ENCODE data around the gene SFRP5.

SFRP5 gene

GRCh38 chr10:97801422-97801821 lies 29.6 kb upstream of the SFRP5 start:
- Histone ChIP-seq H3K4me2 (ENCODE audit: low read length) (no peak overlapping the region), H3K9me3 (replicated peaks; ENCODE audit: low read length) (peaks cover 7% of the 10 kb centered on the region), H3K27me3 (ENCODE audit: control insufficient read depth, insufficient read depth, low read length) (peaks cover 44% of the 10 kb centered on the region), H3K4me1 (ENCODE audit: control insufficient read depth, insufficient read depth, low read length) (no peaks in the 10 kb centered on the region), H3K36me3 (ENCODE audit: insufficient read depth, low read length) (no peaks in the 10 kb centered on the region), H3K4me3 (ENCODE audit: low read length) (no peak overlapping the region), H3K9ac (ENCODE audit: low read depth, low read length) (no peak overlapping the region)

GRCh38 chr10:97800474-97800873 lies 28.7 kb upstream of the SFRP5 start:
- Histone ChIP-seq H3K9me3 (replicated peaks; ENCODE audit: low read length) (peaks cover 7% of the 10 kb centered on the region), H3K9ac (ENCODE audit: low read depth, low read length) (no peak overlapping the region), H3K36me3 (ENCODE audit: insufficient read depth, low read length) (no peaks in the 10 kb centered on the region), H3K27me3 (ENCODE audit: control insufficient read depth, insufficient read depth, low read length) (peaks cover 51% of the 10 kb centered on the region), H3K4me3 (ENCODE audit: low read length) (no peak overlapping the region), H3K4me2 (ENCODE audit: low read length) (no peak overlapping the region), H3K4me1 (ENCODE audit: control insufficient read depth, insufficient read depth, low read length) (no peaks in the 10 kb centered on the region)

GRCh38 chr10:97798958-97799610 lies 27.3 kb upstream of the SFRP5 start:
- Histone ChIP-seq H3K27me3 (ENCODE audit: control insufficient read depth, insufficient read depth, low read length) (peaks cover 47% of the 10 kb centered on the region), H3K4me3 (ENCODE audit: low read length) (no peak overlapping the region), H3K4me2 (ENCODE audit: low read length) (no peak overlapping the region), H3K4me1 (ENCODE audit: control insufficient read depth, insufficient read depth, low read length) (no peaks in the 10 kb centered on the region), H3K9me3 (replicated peaks; ENCODE audit: low read length) (peaks cover 7% of the 10 kb centered on the region), H3K36me3 (ENCODE audit: insufficient read depth, low read length) (no peaks in the 10 kb centered on the region), H3K9ac (ENCODE audit: low read depth, low read length) (no peak overlapping the region)

- peaks cover 42% of the 10 kb centered on the region for H3K27me3 ChIP-seq (ENCODE audit: control insufficient read depth, insufficient read depth, low read length)
- H3K9ac ChIP-seq (ENCODE audit: low read depth, low read length): no peak overlapping the region
- no peaks in the 10 kb centered on the region for H3K36me3 ChIP-seq (ENCODE audit: insufficient read depth, low read length)
- no peak overlapping the region for H3K4me3 ChIP-seq (ENCODE audit: low read length)
- peaks cover 7% of the 10 kb centered on the region for H3K9me3 ChIP-seq (replicated peaks; ENCODE audit: low read length)
- no peak overlapping the region for H3K4me2 ChIP-seq (ENCODE audit: low read length)
- no peaks in the 10 kb centered on the region for H3K4me1 ChIP-seq (ENCODE audit: control insufficient read depth, insufficient read depth, low read length)
These were observed 24.9 kb upstream of the SFRP5 start for GRCh38 chr10:97796651-97797050.

GRCh38 chr10:97795886-97796285 lies 24.1 kb upstream of the SFRP5 start:
- Histone ChIP-seq H3K4me3 (ENCODE audit: low read length) (no peak overlapping the region), H3K4me2 (ENCODE audit: low read length) (no peak overlapping the region), H3K27me3 (ENCODE audit: control insufficient read depth, insufficient read depth, low read length) (peaks cover 46% of the 10 kb centered on the region)

GRCh38 chr10:97791824-97792721 lies 20.3 kb upstream of the SFRP5 start:
- H3K9me3 ChIP-seq (replicated peaks; ENCODE audit: low read length): no peaks in the 10 kb centered on the region

More at GRCh38 chr10:97795886-97796285, 24.1 kb upstream of the SFRP5 start:
- Histone ChIP-seq H3K9me3 (replicated peaks; ENCODE audit: low read length) (peaks cover 7% of the 10 kb centered on the region), H3K4me1 (ENCODE audit: control insufficient read depth, insufficient read depth, low read length) (no peaks in the 10 kb centered on the region), H3K36me3 (ENCODE audit: insufficient read depth, low read length) (no peaks in the 10 kb centered on the region), H3K9ac (ENCODE audit: low read depth, low read length) (no peak overlapping the region)

GRCh38 chr10:97789770-97790397 lies 18.1 kb upstream of the SFRP5 start:
- Histone ChIP-seq H3K4me1 (ENCODE audit: control insufficient read depth, insufficient read depth, low read length) (no peaks in the 10 kb centered on the region), H3K9ac (ENCODE audit: low read depth, low read length) (no peak overlapping the region), H3K4me3 (ENCODE audit: low read length) (no peak overlapping the region), H3K4me2 (ENCODE audit: low read length) (no peak overlapping the region), H3K27me3 (ENCODE audit: control insufficient read depth, insufficient read depth, low read length) (peaks cover 43% of the 10 kb centered on the region), H3K9me3 (replicated peaks; ENCODE audit: low read length) (no peaks in the 10 kb centered on the region), H3K36me3 (ENCODE audit: insufficient read depth, low read length) (no peaks in the 10 kb centered on the region)

More at GRCh38 chr10:97791824-97792721, 20.3 kb upstream of the SFRP5 start:
- Histone ChIP-seq H3K4me2 (ENCODE audit: low read length) (no peak overlapping the region), H3K9ac (ENCODE audit: low read depth, low read length) (no peak overlapping the region), H3K4me3 (ENCODE audit: low read length) (no peak overlapping the region), H3K4me1 (ENCODE audit: control insufficient read depth, insufficient read depth, low read length) (no peaks in the 10 kb centered on the region), H3K36me3 (ENCODE audit: insufficient read depth, low read length) (no peaks in the 10 kb centered on the region), H3K27me3 (ENCODE audit: control insufficient read depth, insufficient read depth, low read length) (peaks cover 46% of the 10 kb centered on the region)

GRCh38 chr10:97788552-97789442 lies 17.0 kb upstream of the SFRP5 start:
- H3K4me3 ChIP-seq (ENCODE audit: low read length): no peak overlapping the region
- peaks cover 49% of the 10 kb centered on the region for H3K27me3 ChIP-seq (ENCODE audit: control insufficient read depth, insufficient read depth, low read length)

GRCh38 chr10:97785731-97786130 lies 13.9 kb upstream of the SFRP5 start:
- H3K4me1 ChIP-seq (ENCODE audit: control insufficient read depth, insufficient read depth, low read length): peaks cover 7% of the 10 kb centered on the region
- no peak overlapping the region for H3K4me2 ChIP-seq (ENCODE audit: low read length)
- H3K36me3 ChIP-seq (ENCODE audit: insufficient read depth, low read length): no peaks in the 10 kb centered on the region
- peaks cover 50% of the 10 kb centered on the region for H3K27me3 ChIP-seq (ENCODE audit: control insufficient read depth, insufficient read depth, low read length)
- H3K9ac ChIP-seq (ENCODE audit: low read depth, low read length): no peak overlapping the region
- no peak overlapping the region for H3K4me3 ChIP-seq (ENCODE audit: low read length)
- H3K9me3 ChIP-seq (replicated peaks; ENCODE audit: low read length): no peaks in the 10 kb centered on the region

More at GRCh38 chr10:97788552-97789442, 17.0 kb upstream of the SFRP5 start:
- H3K4me1 ChIP-seq (ENCODE audit: control insufficient read depth, insufficient read depth, low read length): no peaks in the 10 kb centered on the region
- H3K4me2 ChIP-seq (ENCODE audit: low read length): no peak overlapping the region
- no peak overlapping the region for H3K9ac ChIP-seq (ENCODE audit: low read depth, low read length)
- H3K36me3 ChIP-seq (ENCODE audit: insufficient read depth, low read length): no peaks in the 10 kb centered on the region
- H3K9me3 ChIP-seq (replicated peaks; ENCODE audit: low read length): no peaks in the 10 kb centered on the region

GRCh38 chr10:97785231-97785630 lies 13.4 kb upstream of the SFRP5 start:
- Histone ChIP-seq H3K4me3 (ENCODE audit: low read length) (no peak overlapping the region), H3K4me2 (ENCODE audit: low read length) (no peak overlapping the region), H3K9me3 (replicated peaks; ENCODE audit: low read length) (no peaks in the 10 kb centered on the region), H3K9ac (ENCODE audit: low read depth, low read length) (no peak overlapping the region), H3K4me1 (ENCODE audit: control insufficient read depth, insufficient read depth, low read length) (peaks cover 8% of the 10 kb centered on the region), H3K27me3 (ENCODE audit: control insufficient read depth, insufficient read depth, low read length) (peaks cover 52% of the 10 kb centered on the region), H3K36me3 (ENCODE audit: insufficient read depth, low read length) (no peaks in the 10 kb centered on the region)
